Ishikawa (cell line): ENCODE measurements around the gene MEPCE.
A peak's percentile ranks its signal among the peaks of the same experiment; 100 is the strongest.

Experiments
- CEBPB ChIP-seq: IDR thresholded peaks from 2 replicates; pipeline ENCODE4 v1.6.1; 2012
- CREB1 ChIP-seq: IDR thresholded peaks from 2 replicates; pipeline ENCODE4 v1.6.1; 2012; ENCODE audit warnings: low read depth
- EGR1 ChIP-seq: IDR thresholded peaks from 2 replicates; pipeline ENCODE4 v1.6.1; 2012
- EP300 ChIP-seq: IDR thresholded peaks from 2 replicates; pipeline ENCODE4 v1.6.1; 2012; ENCODE audit warnings: borderline replicate concordance
- FOXM1 ChIP-seq: IDR thresholded peaks from 2 replicates; pipeline ENCODE4 v1.6.1; 2012; ENCODE audit warnings: low read depth, borderline replicate concordance
- MAX ChIP-seq: IDR thresholded peaks from 2 replicates; pipeline ENCODE4 v1.6.1; 2012
- NFIC ChIP-seq: IDR thresholded peaks from 2 replicates; pipeline ENCODE4 v1.6.1; 2012
- RAD21 ChIP-seq: IDR thresholded peaks from 2 replicates; pipeline ENCODE4 v1.6.1; 2012; ENCODE audit warnings: low read depth
- REST ChIP-seq: IDR thresholded peaks from 2 replicates; pipeline ENCODE4 v1.6.1; 2012; ENCODE audit warnings: low read depth, mild to moderate bottlenecking
- TAF1 ChIP-seq: IDR thresholded peaks from 2 replicates; pipeline ENCODE4 v1.6.1; 2012; ENCODE audit warnings: low read depth, mild to moderate bottlenecking
- TCF12 ChIP-seq: IDR thresholded peaks from 2 replicates; pipeline ENCODE4 v1.6.1; 2012; ENCODE audit warnings: low read depth
- TEAD4 ChIP-seq: IDR thresholded peaks from 2 replicates; pipeline ENCODE4 v1.6.1; 2012
- USF1 ChIP-seq: IDR thresholded peaks from 2 replicates; pipeline ENCODE4 v1.6.1; 2012
- YY1 ChIP-seq: IDR thresholded peaks from 2 replicates; pipeline ENCODE4 v1.6.1; 2012; ENCODE audit warnings: low read depth
- ZBTB7A ChIP-seq: IDR thresholded peaks from 2 replicates; pipeline ENCODE4 v1.6.1; 2012; ENCODE audit warnings: low read depth

Gene MEPCE

GRCh38 chr7:100476903-100477870 is 47.6 kb downstream of the MEPCE start:
- no peak for TF ChIP-seq MAX

- TF ChIP-seq EGR1, result no peak
- no peak for TF ChIP-seq TAF1
- TF ChIP-seq CEBPB, result no peak
- no peak for TF ChIP-seq TEAD4
- no peak for TF ChIP-seq ZBTB7A
- TF ChIP-seq NFIC, result no peak
- no peak for TF ChIP-seq TCF12
- no peak for TF ChIP-seq CREB1
- TF ChIP-seq EP300, result no peak
- no peak for TF ChIP-seq FOXM1
- TF ChIP-seq RAD21, result no peak
- TF ChIP-seq MAX, result no peak
- no peak for TF ChIP-seq REST
- no peak for TF ChIP-seq YY1
- no peak for TF ChIP-seq USF1
These were observed 48.2 kb downstream of the MEPCE start for GRCh38 chr7:100477871-100478267.

GRCh38 chr7:100478958-100479660 is 49.5 kb downstream of the MEPCE start, which contains the start of gene TSC22D4:
Gene TSC22D4 (minus strand): TSS chr7:100479214. CDS start chr7:100478038, 1,176 bp downstream.
- TF ChIP-seq TCF12, result no peak
- no peak for TF ChIP-seq RAD21
- TF ChIP-seq USF1, result peak; percentile 72
- TF ChIP-seq MAX, result peak; percentile 48; the same call in 1 of the 2 replicates
- no peak for TF ChIP-seq TEAD4
- peak; percentile 48; the same call in 1 of the 2 replicates for TF ChIP-seq EP300
- TF ChIP-seq EGR1, result no peak
- peak; percentile 99 for TF ChIP-seq NFIC
- TF ChIP-seq YY1, result peak; percentile 44; the same call in 1 of the 2 replicates
- no peak for TF ChIP-seq FOXM1
- no peak for TF ChIP-seq CEBPB
- TF ChIP-seq CREB1, result no peak
- TF ChIP-seq ZBTB7A, result peak; percentile 82; the same call in 1 of the 2 replicates
- no peak for TF ChIP-seq REST
- peak; percentile 59; the same call in 1 of the 2 replicates for TF ChIP-seq TAF1

GRCh38 chr7:100481466-100481865 is 51.8 kb downstream of the MEPCE start:
- TF ChIP-seq MAX (no peak), ZBTB7A (no peak), EP300 (no peak), EGR1 (no peak), TAF1 (no peak), FOXM1 (no peak), RAD21 (no peak), CEBPB (no peak), TEAD4 (no peak), REST (no peak), YY1 (no peak), USF1 (no peak), CREB1 (no peak), NFIC (no peak), TCF12 (no peak)
